IMR-90 (cell line): ENCODE data around the gene FAM168A. TPM values are rescaled to one million over a fixed set of nuclear protein-coding genes. Genes with fewer than 3 reads are reported as not detected.
A peak's percentile ranks its signal among the peaks of the same experiment; 100 is the strongest.

Source experiments
- ATAC-seq: fragments of 200-7000 bp; cut with Tn5 transposase; 2 replicates; pipeline ENCODE4 v1.9.1; 2020; ENCODE audit warnings: low read depth, mild to moderate bottlenecking, moderate library complexity
- BruUV-seq: library from RNA; stranded (reverse); fragments of 400-500 nt; replicated peaks from 2 replicates; lab custom pipeline; 2021; lab: Mats Ljungman, UMichigan
- CTCF ChIA-PET: fragments of 300-600 bp; formaldehyde crosslinking; extraction: SDS; loops from one replicate; lab custom pipeline; 2021; ENCODE audit warnings: antibody characterized with exemption; lab: Yijun Ruan, JAX
- POLR2A ChIA-PET: fragments of 300-600 bp; sonication (Branson Sonifier 250); formaldehyde crosslinking; loops from one replicate; lab custom pipeline; 2022; ENCODE audit warnings: antibody characterized with exemption; ENCODE audit not compliant: unreplicated experiment; lab: Charles Lee
- DNase-seq: peaks from one replicate; pipeline ENCODE4 v3.0.0; 2013
- H2AFZ ChIP-seq: replicated peaks from 2 replicates; pipeline ENCODE3; 2013; ENCODE audit warnings: low read length, mild to moderate bottlenecking; ENCODE audit not compliant: poor library complexity
- H2AK5ac ChIP-seq: 2 replicates; pipeline ENCODE4 v1.6.1; 2013; ENCODE audit warnings: low read depth, low read length, inconsistent platforms
- H2AK9ac ChIP-seq: replicated peaks from 2 replicates; pipeline ENCODE3; 2013; ENCODE audit warnings: mild to moderate bottlenecking, low read depth, low read length, moderate library complexity; ENCODE audit not compliant: poor library complexity
- H2BK120ac ChIP-seq: 2 replicates; pipeline ENCODE4 v1.6.1; 2013; ENCODE audit warnings: low read depth, low read length, inconsistent platforms
- H2BK15ac ChIP-seq: 3 replicates; pipeline ENCODE4 v1.6.1; 2013; ENCODE audit warnings: low read depth, low read length, inconsistent platforms
- H2BK20ac ChIP-seq: 2 replicates; pipeline ENCODE4 v1.6.1; 2013; ENCODE audit warnings: low read depth, mild to moderate bottlenecking, inconsistent platforms, low read length, moderate library complexity
- H2BK5ac ChIP-seq: 2 replicates; pipeline ENCODE4 v1.6.1; 2013; ENCODE audit warnings: mild to moderate bottlenecking, low read depth, low read length, inconsistent platforms; ENCODE audit not compliant: poor library complexity, severe bottlenecking
- H3K14ac ChIP-seq: replicated peaks from 2 replicates; pipeline ENCODE4 v1.6.1; 2013; ENCODE audit warnings: low read depth, low read length, inconsistent platforms
- H3K18ac ChIP-seq: 2 replicates; pipeline ENCODE4 v1.6.1; 2013; ENCODE audit warnings: low read depth, low read length, control low read depth
- H3K23ac ChIP-seq: 2 replicates; pipeline ENCODE4 v1.6.1; 2013; ENCODE audit warnings: low read depth, low read length, inconsistent platforms
- H3K27ac ChIP-seq: 2 replicates; pipeline ENCODE4 v1.5.1; 2013; ENCODE audit warnings: mild to moderate bottlenecking, control low read depth, low read length; ENCODE audit not compliant: insufficient read depth
- H3K27me3 ChIP-seq: 2 replicates; pipeline ENCODE4 v1.6.1; 2013; ENCODE audit warnings: low read length; ENCODE audit not compliant: control insufficient read depth, insufficient read depth
- H3K36me3 ChIP-seq: 2 replicates; pipeline ENCODE4 v1.6.1; 2013; ENCODE audit warnings: low read length, mixed read lengths; ENCODE audit not compliant: control insufficient read depth, insufficient read depth
- H3K4ac ChIP-seq: 2 replicates; pipeline ENCODE4 v1.6.1; 2013; ENCODE audit warnings: low read depth, low read length, inconsistent platforms
- H3K4me1 ChIP-seq: 2 replicates; pipeline ENCODE4 v1.6.1; 2013; ENCODE audit warnings: low read length, mixed read lengths; ENCODE audit not compliant: control insufficient read depth, insufficient read depth
- H3K4me2 ChIP-seq: 2 replicates; pipeline ENCODE4 v1.6.1; 2013; ENCODE audit warnings: low read depth, mild to moderate bottlenecking, control low read depth, low read length, moderate library complexity
- H3K4me3 ChIP-seq: 2 replicates; pipeline ENCODE4 v1.5.1; 2013; ENCODE audit warnings: low read depth, mild to moderate bottlenecking, control low read depth, low read length, moderate library complexity; ENCODE audit not compliant: insufficient read depth
- H3K56ac ChIP-seq: 2 replicates; pipeline ENCODE4 v1.6.1; 2013; ENCODE audit warnings: low read length, inconsistent platforms; ENCODE audit not compliant: insufficient read depth; ENCODE audit errors: extremely low read depth
- H3K79me1 ChIP-seq, 2 experiments: 2 replicates each; pipeline ENCODE4 v1.6.1; 2013; ENCODE audit warnings: low read length in 2 of 2, inconsistent platforms in 1 of 2, low read depth in 1 of 2
- H3K9ac ChIP-seq: 2 replicates; pipeline ENCODE4 v1.6.1; 2013; ENCODE audit warnings: low read depth, low read length, control low read depth
- H3K9me1 ChIP-seq: 2 replicates; pipeline ENCODE4 v1.6.1; 2013; ENCODE audit warnings: low read length, inconsistent platforms; ENCODE audit not compliant: insufficient read depth
- H3K9me3 ChIP-seq: 2 replicates; pipeline ENCODE4 v1.6.1; 2013; ENCODE audit warnings: low read length; ENCODE audit not compliant: control insufficient read depth, insufficient read depth
- H4K20me1 ChIP-seq: 2 replicates; pipeline ENCODE4 v1.6.1; 2013; ENCODE audit warnings: low read length, inconsistent platforms; ENCODE audit not compliant: insufficient read depth
- H4K5ac ChIP-seq: 2 replicates; pipeline ENCODE4 v1.6.1; 2013; ENCODE audit warnings: mild to moderate bottlenecking, low read depth, low read length, control low read depth
- H4K8ac ChIP-seq, 2 experiments: 2 replicates each; pipeline ENCODE4 v1.6.1; 2013; ENCODE audit warnings: low read depth in 2 of 2, low read length in 2 of 2, control low read depth in 1 of 2, inconsistent platforms in 1 of 2
- H4K91ac ChIP-seq: 2 replicates; pipeline ENCODE4 v1.6.1; 2013; ENCODE audit warnings: low read depth, low read length, inconsistent platforms; ENCODE audit not compliant: insufficient read depth
- CEBPB ChIP-seq: IDR thresholded peaks from 2 replicates; pipeline ENCODE4 v1.6.1; 2012; ENCODE audit warnings: low read depth, low read length, improper control_type of control experiment
- CHD1 ChIP-seq: IDR thresholded peaks from 2 replicates; pipeline ENCODE4 v1.6.1; 2012; ENCODE audit warnings: low read depth, low read length, improper control_type of control experiment
- FOS ChIP-seq: fragments of 150-350 bp; IDR thresholded peaks from 2 replicates; pipeline ENCODE4 v1.6.1; 2016; ENCODE audit warnings: low read depth, low read length
- MXI1 ChIP-seq: IDR thresholded peaks from 2 replicates; pipeline ENCODE4 v1.6.1; 2012; ENCODE audit warnings: low read depth, mild to moderate bottlenecking, low read length, moderate library complexity, borderline replicate concordance
- NFE2L2 ChIP-seq: fragments of 150-350 bp; IDR thresholded peaks from 2 replicates; pipeline ENCODE4 v1.6.1; 2016; ENCODE audit warnings: low read depth, mild to moderate bottlenecking, low read length
- POLR2A ChIP-seq: IDR thresholded peaks from 2 replicates; pipeline ENCODE4 v1.6.1; 2012; ENCODE audit warnings: mild to moderate bottlenecking, low read depth, low read length
- RAD21 ChIP-seq: IDR thresholded peaks from 2 replicates; pipeline ENCODE4 v1.6.1; 2012; ENCODE audit warnings: low read length, improper control_type of control experiment
- RCOR1 ChIP-seq: IDR thresholded peaks from 2 replicates; pipeline ENCODE4 v1.6.1; 2012; ENCODE audit warnings: mild to moderate bottlenecking, low read length, improper control_type of control experiment; ENCODE audit not compliant: insufficient replicate concordance
- RFX5 ChIP-seq: IDR thresholded peaks from 2 replicates; pipeline ENCODE4 v1.8.0; 2012; ENCODE audit warnings: low read depth, mild to moderate bottlenecking, low read length, moderate library complexity
- SMC3 ChIP-seq: fragments of 150-350 bp; IDR thresholded peaks from 2 replicates; pipeline ENCODE4 v1.6.1; 2016; ENCODE audit warnings: low read depth, mild to moderate bottlenecking, antibody characterized with exemption, low read length, moderate library complexity
- WGBS, 2 experiments: methylation state at CpG; one replicate each; pipeline versions ENCODE4 v1.1.5 to v1.1.7; 2013; ENCODE audit warnings: missing lambda C conversion rate in 2 of 2; ENCODE audit not compliant: insufficient read length in 1 of 2; ENCODE audit errors: extremely low coverage in 2 of 2; 5-methylcytosine and 5-hydroxymethylcytosine counted together
- dilution Hi-C: fragments of 300-500 bp; cut with HindIII; formaldehyde crosslinking; loops from one replicate; pipeline ENCODE4 v1.14.3; 2018; ENCODE audit warnings: low sequenced_read_pairs; ENCODE audit not compliant: unreplicated experiment
- in situ Hi-C: fragments of 300-500 bp; cut with MboI; formaldehyde crosslinking; loops from 3 replicates; pipeline ENCODE4 v1.14.3; 2019; ENCODE audit warnings: low sequenced_read_pairs, inconsistent platforms, mixed read lengths
- intact Hi-C: fragments of 100-400 bp; cut with micrococcal nuclease; formaldehyde crosslinking; loops from 2 replicates; pipeline ENCODE4 v1.10.0; 2022
- polyA plus RNA-seq, 3 experiments: library from polyadenylated mRNA; depleted of rRNA; stranded (reverse); fragments of >200 nt; gene quantifications; 2 replicates each; pipeline ENCODE4 v1.2.3, GENCODE V29; 2012; ENCODE audit warnings: low replicate concordance in 1 of 3
- total RNA-seq: library from RNA; depleted of rRNA; stranded (reverse); fragments of >200 nt; gene quantifications from 2 replicates; pipeline ENCODE4 v1.2.3, GENCODE V29; 2012
- TF ChIP-seq, protein P1 (sequence below): fragments of 150-350 bp; IDR thresholded peaks from 2 replicates; pipeline ENCODE4 v1.6.1; 2017; ENCODE audit warnings: mild to moderate bottlenecking, antibody characterized with exemption, low read length, low read depth

Gene FAM168A
- total and polyA plus RNA-seq, 2 of the 4 experiments (the other 2 are of a cell fraction) = 13.1 to 22.8 TPM

DNA sequence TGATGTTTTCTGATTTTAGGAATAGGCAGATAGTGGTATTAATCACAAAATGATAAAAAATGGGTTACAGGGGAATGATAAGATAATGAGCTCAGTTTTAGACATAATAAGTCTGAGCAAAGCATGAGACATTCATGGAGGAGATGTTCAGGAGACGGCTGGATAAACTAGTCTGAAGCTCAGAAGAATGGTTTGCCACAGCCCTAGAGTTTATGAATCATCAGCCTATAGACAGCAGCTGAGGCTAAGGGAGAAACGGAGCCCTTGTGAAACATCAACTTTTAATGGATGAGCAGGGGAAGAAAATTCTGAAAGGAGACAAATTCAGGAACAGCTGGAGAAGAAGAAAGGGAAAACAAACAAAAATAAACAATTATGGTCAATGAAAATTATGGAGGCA is 134.6 kb downstream of the FAM168A start:
- ChIA-PET POLR2A (no interaction called here), CTCF (interaction anchor here (1.1 kb wide), 1 partner anchor 10 kb away, joined by 4 read pairs; no protein-coding TSS in a partner anchor)

More for the DNA sequence above, 134.6 kb downstream of the FAM168A start:
- Histone ChIP-seq H3K9ac (no peak overlapping the region), H3K4me2 (no peak overlapping the region), H3K23ac (no peak overlapping the region), H3K18ac (no peak overlapping the region), H3K4me3 (no peak overlapping the region), H3K4me1 (peaks cover 7% of the 10 kb centered on the region), H3K36me3 (no peaks in the 10 kb centered on the region), H3K9me3 (no peaks in the 10 kb centered on the region), H3K56ac (no peak overlapping the region), H4K5ac (no peak overlapping the region), H3K14ac (no peak overlapping the region), H2BK20ac (no peak overlapping the region), H2AFZ (no peak overlapping the region), H4K91ac (no peak overlapping the region), H3K27me3 (no peaks in the 10 kb centered on the region), H4K20me1 (no peaks in the 10 kb centered on the region; the same call in 1 of the 2 replicates), H2BK5ac (no peak overlapping the region), H3K27ac (no peak overlapping the region), H2AK5ac (no peak overlapping the region), H2AK9ac (no peak overlapping the region), H2BK120ac (no peak overlapping the region), H4K8ac (no peak overlapping the region), H3K4ac (no peak overlapping the region), H3K79me1 (peaks cover 3 to 8% of the 10 kb centered on the region in 2 experiments; a peak in 2 of 4 replicates), H2BK15ac (no peak overlapping the region), H3K9me1 (no peaks in the 10 kb centered on the region)
- BruUV-seq = no TSS peak
- ATAC-seq = peak; percentile 85
- DNase-seq = peak; percentile 83
- dilution Hi-C loops (no loop called here), intact Hi-C loops (no loop called here), in situ Hi-C loops (no loop called here)
- peak; percentile 70 for TF ChIP-seq CEBPB
- no peak for TF ChIP-seq RAD21
- no peak for TF ChIP-seq RFX5
- TF ChIP-seq FOS = peak; percentile 65; the same call in 1 of the 2 replicates
- no peak for TF ChIP-seq RCOR1
- TF ChIP-seq CHD1 = no peak
- no peak for TF ChIP-seq SMC3
- TF ChIP-seq MXI1 = no peak
- TF ChIP-seq NFE2L2 = no peak
- TF ChIP-seq, protein P1, sequence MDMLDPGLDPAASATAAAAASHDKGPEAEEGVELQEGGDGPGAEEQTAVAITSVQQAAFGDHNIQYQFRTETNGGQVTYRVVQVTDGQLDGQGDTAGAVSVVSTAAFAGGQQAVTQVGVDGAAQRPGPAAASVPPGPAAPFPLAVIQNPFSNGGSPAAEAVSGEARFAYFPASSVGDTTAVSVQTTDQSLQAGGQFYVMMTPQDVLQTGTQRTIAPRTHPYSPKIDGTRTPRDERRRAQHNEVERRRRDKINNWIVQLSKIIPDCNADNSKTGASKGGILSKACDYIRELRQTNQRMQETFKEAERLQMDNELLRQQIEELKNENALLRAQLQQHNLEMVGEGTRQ = no peak
- no peak for TF ChIP-seq POLR2A
- WGBS, 2 experiments = no CpG with 5 or more reads among the region's 2 CpGs
